IMR-90 (cell line): ENCODE measurements around the gene B9D1. TPM values are rescaled to one million over a fixed set of nuclear protein-coding genes. Genes with fewer than 3 reads are reported as not detected.

Experiments used
- ATAC-seq: fragments of 200-7000 bp; cut with Tn5 transposase; 2 replicates; pipeline ENCODE4 v1.9.1; 2020; ENCODE audit warnings: low read depth, mild to moderate bottlenecking, moderate library complexity
- BruUV-seq: library from RNA; stranded (reverse); fragments of 400-500 nt; replicated peaks from 2 replicates; lab custom pipeline; 2021; lab: Mats Ljungman, UMichigan
- CTCF ChIA-PET: fragments of 300-600 bp; formaldehyde crosslinking; extraction: SDS; loops from one replicate; lab custom pipeline; 2021; ENCODE audit warnings: antibody characterized with exemption; lab: Yijun Ruan, JAX
- POLR2A ChIA-PET: fragments of 300-600 bp; sonication (Branson Sonifier 250); formaldehyde crosslinking; loops from one replicate; lab custom pipeline; 2022; ENCODE audit warnings: antibody characterized with exemption; ENCODE audit not compliant: unreplicated experiment; lab: Charles Lee
- DNase-seq: peaks from one replicate; pipeline ENCODE4 v3.0.0; 2013
- H2AFZ ChIP-seq: replicated peaks from 2 replicates; pipeline ENCODE3; 2013; ENCODE audit warnings: low read length, mild to moderate bottlenecking; ENCODE audit not compliant: poor library complexity
- H2AK5ac ChIP-seq: 2 replicates; pipeline ENCODE4 v1.6.1; 2013; ENCODE audit warnings: low read depth, low read length, inconsistent platforms
- H2AK9ac ChIP-seq: replicated peaks from 2 replicates; pipeline ENCODE3; 2013; ENCODE audit warnings: mild to moderate bottlenecking, low read depth, low read length, moderate library complexity; ENCODE audit not compliant: poor library complexity
- H2BK120ac ChIP-seq: 2 replicates; pipeline ENCODE4 v1.6.1; 2013; ENCODE audit warnings: low read depth, low read length, inconsistent platforms
- H2BK15ac ChIP-seq: 3 replicates; pipeline ENCODE4 v1.6.1; 2013; ENCODE audit warnings: low read depth, low read length, inconsistent platforms
- H2BK20ac ChIP-seq: 2 replicates; pipeline ENCODE4 v1.6.1; 2013; ENCODE audit warnings: low read depth, mild to moderate bottlenecking, inconsistent platforms, low read length, moderate library complexity
- H2BK5ac ChIP-seq: 2 replicates; pipeline ENCODE4 v1.6.1; 2013; ENCODE audit warnings: mild to moderate bottlenecking, low read depth, low read length, inconsistent platforms; ENCODE audit not compliant: poor library complexity, severe bottlenecking
- H3K14ac ChIP-seq: replicated peaks from 2 replicates; pipeline ENCODE4 v1.6.1; 2013; ENCODE audit warnings: low read depth, low read length, inconsistent platforms
- H3K18ac ChIP-seq: 2 replicates; pipeline ENCODE4 v1.6.1; 2013; ENCODE audit warnings: low read depth, low read length, control low read depth
- H3K23ac ChIP-seq: 2 replicates; pipeline ENCODE4 v1.6.1; 2013; ENCODE audit warnings: low read depth, low read length, inconsistent platforms
- H3K27ac ChIP-seq: 2 replicates; pipeline ENCODE4 v1.5.1; 2013; ENCODE audit warnings: mild to moderate bottlenecking, control low read depth, low read length; ENCODE audit not compliant: insufficient read depth
- H3K27me3 ChIP-seq: 2 replicates; pipeline ENCODE4 v1.6.1; 2013; ENCODE audit warnings: low read length; ENCODE audit not compliant: control insufficient read depth, insufficient read depth
- H3K36me3 ChIP-seq: 2 replicates; pipeline ENCODE4 v1.6.1; 2013; ENCODE audit warnings: low read length, mixed read lengths; ENCODE audit not compliant: control insufficient read depth, insufficient read depth
- H3K4ac ChIP-seq: 2 replicates; pipeline ENCODE4 v1.6.1; 2013; ENCODE audit warnings: low read depth, low read length, inconsistent platforms
- H3K4me1 ChIP-seq: 2 replicates; pipeline ENCODE4 v1.6.1; 2013; ENCODE audit warnings: low read length, mixed read lengths; ENCODE audit not compliant: control insufficient read depth, insufficient read depth
- H3K4me2 ChIP-seq: 2 replicates; pipeline ENCODE4 v1.6.1; 2013; ENCODE audit warnings: low read depth, mild to moderate bottlenecking, control low read depth, low read length, moderate library complexity
- H3K4me3 ChIP-seq: 2 replicates; pipeline ENCODE4 v1.5.1; 2013; ENCODE audit warnings: low read depth, mild to moderate bottlenecking, control low read depth, low read length, moderate library complexity; ENCODE audit not compliant: insufficient read depth
- H3K56ac ChIP-seq: 2 replicates; pipeline ENCODE4 v1.6.1; 2013; ENCODE audit warnings: low read length, inconsistent platforms; ENCODE audit not compliant: insufficient read depth; ENCODE audit errors: extremely low read depth
- H3K79me1 ChIP-seq, 2 experiments: 2 replicates each; pipeline ENCODE4 v1.6.1; 2013; ENCODE audit warnings: low read length in 2 of 2, inconsistent platforms in 1 of 2, low read depth in 1 of 2
- H3K9ac ChIP-seq: 2 replicates; pipeline ENCODE4 v1.6.1; 2013; ENCODE audit warnings: low read depth, low read length, control low read depth
- H3K9me1 ChIP-seq: 2 replicates; pipeline ENCODE4 v1.6.1; 2013; ENCODE audit warnings: low read length, inconsistent platforms; ENCODE audit not compliant: insufficient read depth
- H3K9me3 ChIP-seq: 2 replicates; pipeline ENCODE4 v1.6.1; 2013; ENCODE audit warnings: low read length; ENCODE audit not compliant: control insufficient read depth, insufficient read depth
- H4K20me1 ChIP-seq: 2 replicates; pipeline ENCODE4 v1.6.1; 2013; ENCODE audit warnings: low read length, inconsistent platforms; ENCODE audit not compliant: insufficient read depth
- H4K5ac ChIP-seq: 2 replicates; pipeline ENCODE4 v1.6.1; 2013; ENCODE audit warnings: mild to moderate bottlenecking, low read depth, low read length, control low read depth
- H4K8ac ChIP-seq, 2 experiments: 2 replicates each; pipeline ENCODE4 v1.6.1; 2013; ENCODE audit warnings: low read depth in 2 of 2, low read length in 2 of 2, control low read depth in 1 of 2, inconsistent platforms in 1 of 2
- H4K91ac ChIP-seq: 2 replicates; pipeline ENCODE4 v1.6.1; 2013; ENCODE audit warnings: low read depth, low read length, inconsistent platforms; ENCODE audit not compliant: insufficient read depth
- BHLHE40 ChIP-seq: fragments of 150-350 bp; IDR thresholded peaks from 2 replicates; pipeline ENCODE4 v1.6.1; 2016; ENCODE audit warnings: mild to moderate bottlenecking, low read depth, low read length
- CHD1 ChIP-seq: IDR thresholded peaks from 2 replicates; pipeline ENCODE4 v1.6.1; 2012; ENCODE audit warnings: low read depth, low read length, improper control_type of control experiment
- FOS ChIP-seq: fragments of 150-350 bp; IDR thresholded peaks from 2 replicates; pipeline ENCODE4 v1.6.1; 2016; ENCODE audit warnings: low read depth, low read length
- MAZ ChIP-seq: IDR thresholded peaks from 2 replicates; pipeline ENCODE4 v1.6.1; 2012; ENCODE audit warnings: low read depth, mild to moderate bottlenecking, low read length, improper control_type of control experiment, moderate library complexity, borderline replicate concordance
- MXI1 ChIP-seq: IDR thresholded peaks from 2 replicates; pipeline ENCODE4 v1.6.1; 2012; ENCODE audit warnings: low read depth, mild to moderate bottlenecking, low read length, moderate library complexity, borderline replicate concordance
- NFE2L2 ChIP-seq: fragments of 150-350 bp; IDR thresholded peaks from 2 replicates; pipeline ENCODE4 v1.6.1; 2016; ENCODE audit warnings: low read depth, mild to moderate bottlenecking, low read length
- RAD21 ChIP-seq: IDR thresholded peaks from 2 replicates; pipeline ENCODE4 v1.6.1; 2012; ENCODE audit warnings: low read length, improper control_type of control experiment
- RCOR1 ChIP-seq: IDR thresholded peaks from 2 replicates; pipeline ENCODE4 v1.6.1; 2012; ENCODE audit warnings: mild to moderate bottlenecking, low read length, improper control_type of control experiment; ENCODE audit not compliant: insufficient replicate concordance
- RFX5 ChIP-seq: IDR thresholded peaks from 2 replicates; pipeline ENCODE4 v1.8.0; 2012; ENCODE audit warnings: low read depth, mild to moderate bottlenecking, low read length, moderate library complexity
- SMC3 ChIP-seq: fragments of 150-350 bp; IDR thresholded peaks from 2 replicates; pipeline ENCODE4 v1.6.1; 2016; ENCODE audit warnings: low read depth, mild to moderate bottlenecking, antibody characterized with exemption, low read length, moderate library complexity
- WGBS, 2 experiments: methylation state at CpG; one replicate each; pipeline versions ENCODE4 v1.1.5 to v1.1.7; 2013; ENCODE audit warnings: missing lambda C conversion rate in 2 of 2; ENCODE audit not compliant: insufficient read length in 1 of 2; ENCODE audit errors: extremely low coverage in 2 of 2; 5-methylcytosine and 5-hydroxymethylcytosine counted together
- dilution Hi-C: fragments of 300-500 bp; cut with HindIII; formaldehyde crosslinking; loops from one replicate; pipeline ENCODE4 v1.14.3; 2018; ENCODE audit warnings: low sequenced_read_pairs; ENCODE audit not compliant: unreplicated experiment
- in situ Hi-C: fragments of 300-500 bp; cut with MboI; formaldehyde crosslinking; loops from 3 replicates; pipeline ENCODE4 v1.14.3; 2019; ENCODE audit warnings: low sequenced_read_pairs, inconsistent platforms, mixed read lengths
- intact Hi-C: fragments of 100-400 bp; cut with micrococcal nuclease; formaldehyde crosslinking; loops from 2 replicates; pipeline ENCODE4 v1.10.0; 2022
- polyA plus RNA-seq, 3 experiments: library from polyadenylated mRNA; depleted of rRNA; stranded (reverse); fragments of >200 nt; gene quantifications; 2 replicates each; pipeline ENCODE4 v1.2.3, GENCODE V29; 2012; ENCODE audit warnings: low replicate concordance in 1 of 3
- total RNA-seq: library from RNA; depleted of rRNA; stranded (reverse); fragments of >200 nt; gene quantifications from 2 replicates; pipeline ENCODE4 v1.2.3, GENCODE V29; 2012
- TF ChIP-seq, protein P1 (sequence below): conservative IDR thresholded peaks from 2 replicates; pipeline ENCODE4 v1.5.1; 2012; ENCODE audit warnings: mild to moderate bottlenecking, low read depth, low read length, improper control_type of control experiment
- TF ChIP-seq, protein P2 (sequence below): fragments of 150-350 bp; IDR thresholded peaks from 2 replicates; pipeline ENCODE4 v1.6.1; 2017; ENCODE audit warnings: mild to moderate bottlenecking, antibody characterized with exemption, low read length, low read depth
- TF ChIP-seq, protein P3 (sequence below): fragments of 150-350 bp; IDR thresholded peaks from 2 replicates; pipeline ENCODE4 v1.6.1; 2016; ENCODE audit warnings: low read depth, mild to moderate bottlenecking, low read length, moderate library complexity, borderline replicate concordance

Gene B9D1
- total and polyA plus RNA-seq, 2 of the 4 experiments (the other 2 are of a cell fraction): 42.5 to 43.8 TPM

DNA sequence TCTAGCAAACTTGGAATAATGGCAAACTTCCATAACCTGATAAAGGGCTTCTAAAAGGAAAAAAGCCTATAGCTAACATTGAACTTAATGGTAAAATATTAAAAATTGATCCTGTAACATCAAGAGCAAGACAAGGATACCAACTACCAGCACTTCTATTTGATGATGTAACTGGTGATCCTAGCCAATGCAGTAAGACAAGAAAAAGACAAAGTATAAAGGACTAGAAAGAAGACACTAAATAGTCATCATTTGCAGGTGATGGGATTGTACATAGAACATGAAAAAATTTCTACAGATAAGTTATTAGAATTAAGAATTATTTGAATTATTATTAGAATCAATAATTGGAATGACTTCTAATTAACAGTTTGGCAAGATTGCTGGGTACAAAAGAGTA is 37.0 kb downstream of the B9D1 start (continued):
- TF ChIP-seq RCOR1 (no peak), RAD21 (no peak), RFX5 (no peak), SMC3 (no peak)

DNA sequence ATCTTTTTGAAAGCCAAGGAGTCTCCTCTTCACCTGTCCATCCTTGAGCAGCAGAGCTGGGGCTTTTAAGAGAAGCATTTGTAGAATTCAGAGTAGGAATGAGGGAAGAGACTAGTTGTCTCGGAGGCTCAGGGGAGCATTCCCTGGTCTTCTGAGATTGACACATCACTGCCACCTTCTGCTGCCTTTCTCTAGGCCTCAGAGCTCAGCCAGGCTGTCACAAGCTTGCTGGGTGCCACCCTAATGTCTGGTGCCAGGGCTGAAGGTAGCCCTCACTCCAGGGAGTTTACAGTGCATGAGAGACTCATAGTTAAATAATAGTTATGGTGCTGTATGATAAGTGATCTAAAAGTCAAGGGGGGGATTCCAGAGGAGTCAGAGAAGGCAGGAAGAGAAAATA is 39.7 kb downstream of the B9D1 start:
- no peak overlapping the region for H3K9ac ChIP-seq
- BruUV-seq: no TSS peak
- ATAC-seq (no peak), DNase-seq (no peak)
- no peak overlapping the region for H2BK15ac ChIP-seq
- TF ChIP-seq BHLHE40 (no peak), RCOR1 (no peak), FOS (no peak), RFX5 (no peak), NFE2L2 (no peak), RAD21 (no peak), MXI1 (no peak), MAZ (no peak), CHD1 (no peak)
- TF ChIP-seq, protein P1, sequence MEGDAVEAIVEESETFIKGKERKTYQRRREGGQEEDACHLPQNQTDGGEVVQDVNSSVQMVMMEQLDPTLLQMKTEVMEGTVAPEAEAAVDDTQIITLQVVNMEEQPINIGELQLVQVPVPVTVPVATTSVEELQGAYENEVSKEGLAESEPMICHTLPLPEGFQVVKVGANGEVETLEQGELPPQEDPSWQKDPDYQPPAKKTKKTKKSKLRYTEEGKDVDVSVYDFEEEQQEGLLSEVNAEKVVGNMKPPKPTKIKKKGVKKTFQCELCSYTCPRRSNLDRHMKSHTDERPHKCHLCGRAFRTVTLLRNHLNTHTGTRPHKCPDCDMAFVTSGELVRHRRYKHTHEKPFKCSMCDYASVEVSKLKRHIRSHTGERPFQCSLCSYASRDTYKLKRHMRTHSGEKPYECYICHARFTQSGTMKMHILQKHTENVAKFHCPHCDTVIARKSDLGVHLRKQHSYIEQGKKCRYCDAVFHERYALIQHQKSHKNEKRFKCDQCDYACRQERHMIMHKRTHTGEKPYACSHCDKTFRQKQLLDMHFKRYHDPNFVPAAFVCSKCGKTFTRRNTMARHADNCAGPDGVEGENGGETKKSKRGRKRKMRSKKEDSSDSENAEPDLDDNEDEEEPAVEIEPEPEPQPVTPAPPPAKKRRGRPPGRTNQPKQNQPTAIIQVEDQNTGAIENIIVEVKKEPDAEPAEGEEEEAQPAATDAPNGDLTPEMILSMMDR: no peak
- TF ChIP-seq, protein P2, sequence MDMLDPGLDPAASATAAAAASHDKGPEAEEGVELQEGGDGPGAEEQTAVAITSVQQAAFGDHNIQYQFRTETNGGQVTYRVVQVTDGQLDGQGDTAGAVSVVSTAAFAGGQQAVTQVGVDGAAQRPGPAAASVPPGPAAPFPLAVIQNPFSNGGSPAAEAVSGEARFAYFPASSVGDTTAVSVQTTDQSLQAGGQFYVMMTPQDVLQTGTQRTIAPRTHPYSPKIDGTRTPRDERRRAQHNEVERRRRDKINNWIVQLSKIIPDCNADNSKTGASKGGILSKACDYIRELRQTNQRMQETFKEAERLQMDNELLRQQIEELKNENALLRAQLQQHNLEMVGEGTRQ: no peak
- TF ChIP-seq, protein P3, sequence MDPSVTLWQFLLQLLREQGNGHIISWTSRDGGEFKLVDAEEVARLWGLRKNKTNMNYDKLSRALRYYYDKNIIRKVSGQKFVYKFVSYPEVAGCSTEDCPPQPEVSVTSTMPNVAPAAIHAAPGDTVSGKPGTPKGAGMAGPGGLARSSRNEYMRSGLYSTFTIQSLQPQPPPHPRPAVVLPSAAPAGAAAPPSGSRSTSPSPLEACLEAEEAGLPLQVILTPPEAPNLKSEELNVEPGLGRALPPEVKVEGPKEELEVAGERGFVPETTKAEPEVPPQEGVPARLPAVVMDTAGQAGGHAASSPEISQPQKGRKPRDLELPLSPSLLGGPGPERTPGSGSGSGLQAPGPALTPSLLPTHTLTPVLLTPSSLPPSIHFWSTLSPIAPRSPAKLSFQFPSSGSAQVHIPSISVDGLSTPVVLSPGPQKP: no peak
- dilution Hi-C loops (no loop called here), intact Hi-C loops (no loop called here), in situ Hi-C loops (no loop called here)
- no peak overlapping the region for H4K5ac ChIP-seq
- H3K56ac ChIP-seq: no peak overlapping the region
- H3K18ac ChIP-seq: no peak overlapping the region
- H3K9me3 ChIP-seq: no peaks in the 10 kb centered on the region
- no peak overlapping the region for H3K4me2 ChIP-seq
- H3K14ac ChIP-seq: no peak overlapping the region
- H3K79me1 ChIP-seq: peaks cover 5 to 24% of the 10 kb centered on the region in 2 experiments; a peak in 3 of 4 replicates
- no peak overlapping the region for H3K27ac ChIP-seq
- H3K4me1 ChIP-seq: peaks cover 7% of the 10 kb centered on the region
- no peak overlapping the region for H2AK5ac ChIP-seq
- H2BK120ac ChIP-seq: no peak overlapping the region
- no peak overlapping the region for H2BK5ac ChIP-seq
- H2AK9ac ChIP-seq: no peak overlapping the region
- WGBS, 2 experiments: no CpG with 5 or more reads among the region's 1 CpG
- POLR2A ChIA-PET: no interaction called here
- no peak overlapping the region for H3K4me3 ChIP-seq
- CTCF ChIA-PET: interaction anchor here (0.9 kb wide), 1 partner anchor 9 kb away, joined by 3 read pairs; no protein-coding TSS in a partner anchor
- no peaks in the 10 kb centered on the region for H3K27me3 ChIP-seq
- no peak overlapping the region for H4K8ac ChIP-seq
- no peak overlapping the region for H2AFZ ChIP-seq
- peaks cover 5% of the 10 kb centered on the region; the same call in 1 of the 2 replicates for H3K36me3 ChIP-seq
- no peak overlapping the region for H3K23ac ChIP-seq
- no peak overlapping the region for H2BK20ac ChIP-seq
- no peaks in the 10 kb centered on the region for H4K20me1 ChIP-seq
- no peak overlapping the region for H3K4ac ChIP-seq
- peaks cover 11% of the 10 kb centered on the region for H3K9me1 ChIP-seq
- H4K91ac ChIP-seq: no peak overlapping the region
